ENCODE measurements around the gene EXOC3L4.

GRCh38 chr14:103121121-103121845, 26.8 kb downstream of the EXOC3L4 start:
- TF ChIP-seq POLR2A (IDR thresholded peaks at IDR 0.05) (no peak), CTCF (IDR thresholded peaks at IDR 0.05 in 8 of 11, conservative IDR thresholded peaks at IDR 0.05 in 3 of 11) (no peak), POLR2AphosphoS5 (IDR thresholded peaks at IDR 0.05) (peak; percentile 78 to 82 (median 81))
